Ascending aorta (tissue), 2 donors: ENCODE measurements around the gene TLE1. TPM values are rescaled to one million over a fixed set of nuclear protein-coding genes. Genes with fewer than 3 reads are reported as not detected.

Experiments
- DNase-seq, 2 donors: peaks; one replicate each; pipeline ENCODE4 v3.0.0-alpha.2; 2019; ENCODE audit warnings: low spot score in 2 of 2
- H3K27ac ChIP-seq, 2 donors: fragments of 200-600 bp; sonication (generic); one replicate each; pipeline ENCODE4 v1.5.1; 2016 to 2017; ENCODE audit warnings: mild to moderate bottlenecking in 1 of 2
- H3K27me3 ChIP-seq: fragments of 200-600 bp; sonication (generic); one replicate; pipeline ENCODE4 v1.5.1; 2017
- H3K36me3 ChIP-seq, 2 donors: fragments of 200-600 bp; sonication (generic); one replicate each; pipeline ENCODE4 v1.5.1; 2016
- H3K4me1 ChIP-seq, 2 donors: fragments of 200-600 bp; sonication (generic); one replicate each; pipeline ENCODE4 v1.5.1; 2016 to 2017; ENCODE audit warnings: mild to moderate bottlenecking in 1 of 2
- H3K4me3 ChIP-seq, 2 donors: fragments of 200-600 bp; sonication (generic); one replicate each; pipeline ENCODE4 v1.5.1; 2016 to 2017; ENCODE audit warnings: mild to moderate bottlenecking in 1 of 2
- H3K9me3 ChIP-seq, 2 donors: fragments of 200-600 bp; sonication (generic); one replicate each; pipeline ENCODE4 v1.5.1; 2016
- CTCF ChIP-seq, 3 experiments: fragments of 200-600 bp in 2 of 3; fragments of 450-650 bp in 1 of 3; sonication (generic) in 2 of 3; IDR thresholded peaks; one replicate each; pipeline ENCODE4 v1.5.1; 2016 to 2019; ENCODE audit warnings: antibody characterized with exemption in 3 of 3, mild to moderate bottlenecking in 1 of 3, moderate library complexity in 1 of 3
- intact Hi-C: fragments of 100-400 bp; cut with DNase I; formaldehyde crosslinking; loops from one replicate; pipeline ENCODE4 v1.15.1; 2023
- total RNA-seq: library from RNA; depleted of rRNA; stranded (reverse); fragments of >200 nt; gene quantifications from one replicate; pipeline ENCODE4 v1.1.0, GENCODE V29; 2016

TLE1 gene
- total RNA-seq, 1 donor from 2014 or later, result 58.5 TPM

GRCh38 chr9:81558091-81558830 lies 131.1 kb downstream of the TLE1 start:
- H3K9me3 ChIP-seq, result no peaks in the 10 kb centered on the region
- H3K4me3 ChIP-seq, result no peak overlapping the region
- TF ChIP-seq CTCF (IDR thresholded peaks at IDR 0.05), result no peak
- no peak for DNase-seq
- H3K36me3 ChIP-seq, result no peaks in the 10 kb centered on the region
- peak overlapping the region in 1 of 2 donors; percentile 31 for H3K27ac ChIP-seq
- H3K27me3 ChIP-seq, result no peaks in the 10 kb centered on the region
- intact Hi-C loops, result no loop called here
- H3K4me1 ChIP-seq, result peaks cover 0 to 16% of the 10 kb centered on the region in 2 donors

GRCh38 chr9:81557452-81558090 lies 131.8 kb downstream of the TLE1 start:
- Histone ChIP-seq H3K27ac (peak overlapping the region in 1 of 2 donors; percentile 31), H3K4me1 (peaks cover 0 to 16% of the 10 kb centered on the region in 2 donors), H3K36me3 (no peaks in the 10 kb centered on the region), H3K4me3 (no peak overlapping the region), H3K27me3 (no peaks in the 10 kb centered on the region), H3K9me3 (no peaks in the 10 kb centered on the region)
- intact Hi-C loops, result loop anchor here (2.0 kb wide), 1 partner anchor 57 kb away; no protein-coding TSS in a partner anchor
- DNase-seq, result no peak
- no peak for TF ChIP-seq CTCF (IDR thresholded peaks at IDR 0.05)

- H3K27ac ChIP-seq, result no peak overlapping the region
- DNase-seq, result no peak
- intact Hi-C loops, result loop anchor here (2.0 kb wide), 1 partner anchor 58 kb away; no protein-coding TSS in a partner anchor
- H3K4me3 ChIP-seq, result no peak overlapping the region
- no peak for TF ChIP-seq CTCF (IDR thresholded peaks at IDR 0.05)
- peaks cover 0 to 16% of the 10 kb centered on the region in 2 donors for H3K4me1 ChIP-seq
- H3K27me3 ChIP-seq, result no peaks in the 10 kb centered on the region
- no peaks in the 10 kb centered on the region for H3K36me3 ChIP-seq
- no peaks in the 10 kb centered on the region for H3K9me3 ChIP-seq
These were observed 132.4 kb downstream of the TLE1 start for GRCh38 chr9:81556923-81557322.

GRCh38 chr9:81552581-81552991 lies 136.8 kb downstream of the TLE1 start:
- DNase-seq, result no peak
- Histone ChIP-seq H3K27ac (no peak overlapping the region), H3K9me3 (no peaks in the 10 kb centered on the region)

GRCh38 chr9:81550207-81550583 lies 139.2 kb downstream of the TLE1 start:
- TF ChIP-seq CTCF (IDR thresholded peaks at IDR 0.05), result no peak
- Histone ChIP-seq H3K36me3 (no peaks in the 10 kb centered on the region), H3K27ac (no peak overlapping the region), H3K27me3 (no peaks in the 10 kb centered on the region), H3K4me3 (no peak overlapping the region), H3K9me3 (no peaks in the 10 kb centered on the region), H3K4me1 (no peaks in the 10 kb centered on the region)
- no peak for DNase-seq
- intact Hi-C loops, result no loop called here

More at GRCh38 chr9:81552581-81552991, 136.8 kb downstream of the TLE1 start:
- intact Hi-C loops, result no loop called here
- H3K4me3 ChIP-seq, result no peak overlapping the region
- TF ChIP-seq CTCF (IDR thresholded peaks at IDR 0.05), result no peak
- H3K36me3 ChIP-seq, result no peaks in the 10 kb centered on the region
- peaks cover 0 to under 1% of the 10 kb centered on the region in 2 donors for H3K4me1 ChIP-seq
- H3K27me3 ChIP-seq, result no peaks in the 10 kb centered on the region
